ENCODE measurements around the gene INSRR. TPM values are rescaled to one million over a fixed set of nuclear protein-coding genes. Genes with fewer than 3 reads are reported as not detected.

The INSRR gene
- total and polyA plus RNA-seq, 4 donors: 0.01 TPM; not detected in 3

GRCh38 chr1:156803086-156803851, 55.6 kb downstream of the INSRR start:
- Histone ChIP-seq H3K9me3 (ENCODE audit: control insufficient read depth in 4 of 4, low read length in 3 of 4) (no peaks in the 10 kb centered on the region), H3K4me1 (ENCODE audit: control insufficient read depth in 4 of 4, insufficient read depth in 4 of 4, low read length in 3 of 4) (peaks cover 0 to 5% (median 0%) of the 10 kb centered on the region in 4 donors), H3K9ac (ENCODE audit: low read depth in 1 of 2, low read length in 2 of 2) (no peak overlapping the region), H3K36me3 (ENCODE audit: control insufficient read depth in 4 of 4, insufficient read depth in 3 of 4, low read depth in 1 of 4, low read length in 3 of 4) (peaks cover 6 to 26% (median 24%) of the 10 kb centered on the region in 4 donors), H3K27ac (ENCODE audit: low read depth in 1 of 2, low read length in 2 of 2) (no peak overlapping the region), H3K4me3 (ENCODE audit: low read depth in 1 of 3, low read length in 3 of 3) (no peak overlapping the region), H3K27me3 (ENCODE audit: control insufficient read depth in 4 of 4, insufficient read depth in 4 of 4, low read length in 3 of 4) (no peaks in the 10 kb centered on the region)
- no peak for DNase-seq (ENCODE audit: low spot score)
- TF ChIP-seq GABPA (IDR thresholded peaks at IDR 0.05 in 1 of 2, conservative IDR thresholded peaks at IDR 0.05 in 1 of 2) (no peak), FOXA2 (IDR thresholded peaks at IDR 0.05) (no peak), HNF4G (IDR thresholded peaks at IDR 0.05) (no peak), EGR1 (IDR thresholded peaks at IDR 0.05; ENCODE audit: low read depth in 2 of 2) (no peak), HNF4A (conservative IDR thresholded peaks at IDR 0.05) (no peak), YY1 (IDR thresholded peaks at IDR 0.05) (no peak), NR2F2 (IDR thresholded peaks at IDR 0.05) (no peak), ATF3 (IDR thresholded peaks at IDR 0.05) (no peak), ZBTB33 (IDR thresholded peaks at IDR 0.05) (no peak), MAX (IDR thresholded peaks at IDR 0.05) (no peak), JUND (IDR thresholded peaks at IDR 0.05) (no peak), TAF1 (conservative IDR thresholded peaks at IDR 0.05) (no peak), RXRA (IDR thresholded peaks at IDR 0.05) (no peak), CTCF (IDR thresholded peaks at IDR 0.05; ENCODE audit: low read depth, low read length, missing input control) (no peak), RAD21 (IDR thresholded peaks at IDR 0.05) (no peak), SP1 (IDR thresholded peaks at IDR 0.05) (no peak), REST (IDR thresholded peaks at IDR 0.05) (no peak)
- 91% methylated on average over 13 of the region's 13 CpGs for WGBS
